SIG-M5 treated with dmso at 0.1 percent for 504 hours (cell line): ENCODE measurements around the gene DNAAF8.
"Not testable (repeated sequence)": the region's sequence is repeated elsewhere in the genome, so short reads cannot be mapped to it uniquely, and the experiment has no call there.

Experiments
- DNase-seq: peaks from one replicate; lab custom pipeline; 2025; ENCODE audit not compliant: unreplicated experiment; lab: John Stamatoyannopoulos, UW

Gene DNAAF8

DNA sequence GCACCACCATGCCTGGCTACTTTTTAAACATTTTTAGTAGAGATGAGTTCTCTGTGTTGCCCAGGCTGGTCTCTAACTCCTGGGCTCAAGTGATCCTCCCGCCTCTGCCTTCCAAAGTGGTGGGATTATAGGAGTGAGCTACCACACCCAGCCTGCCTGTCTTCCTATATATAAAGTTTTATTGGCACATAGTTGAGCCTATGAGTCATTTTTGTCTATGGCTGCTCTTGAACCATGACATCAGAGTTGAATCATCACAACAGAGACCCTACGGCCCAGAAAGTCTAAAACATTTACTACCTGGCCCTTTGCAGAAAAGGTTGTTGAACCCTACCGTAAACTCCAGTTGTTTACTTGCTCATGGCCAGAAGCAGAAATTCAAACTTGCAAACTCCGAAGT, 45.9 kb downstream of the DNAAF8 start:
- DNase-seq = no peak

DNA sequence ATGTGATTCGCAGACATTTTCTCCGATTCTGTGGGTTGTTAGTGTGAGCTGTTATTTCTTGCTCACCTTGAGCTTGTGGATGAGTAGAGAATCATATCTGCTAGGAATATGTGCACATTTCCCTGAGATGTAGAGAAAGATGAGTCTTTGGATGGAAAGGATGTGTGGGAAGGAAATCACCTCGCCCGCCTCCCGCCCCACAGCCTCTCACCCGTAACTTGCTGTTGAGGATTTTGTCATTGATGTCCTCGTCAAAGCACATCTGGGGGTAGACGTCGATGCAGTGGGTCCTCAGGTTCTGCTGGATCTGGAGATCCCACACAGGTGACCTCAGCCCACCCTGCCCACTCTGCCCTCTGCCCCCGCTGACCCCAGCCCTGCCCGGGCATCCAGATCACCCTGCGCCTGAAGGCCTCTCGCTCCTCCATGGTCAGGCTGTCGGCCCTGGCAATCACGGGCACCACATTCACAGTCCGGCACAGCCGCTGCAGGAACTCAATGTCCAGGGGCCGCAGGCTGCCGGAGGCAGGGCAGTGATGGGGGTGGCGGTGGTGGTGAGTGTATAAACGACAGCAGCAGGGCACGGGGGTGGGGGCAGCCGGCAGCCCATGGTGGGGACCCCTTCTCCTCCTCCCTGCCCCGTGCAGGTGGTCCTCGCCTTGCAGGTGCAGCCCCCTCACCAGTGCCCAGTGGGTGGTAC, 49.1 kb downstream of the DNAAF8 start:
- no peak for DNase-seq

DNA sequence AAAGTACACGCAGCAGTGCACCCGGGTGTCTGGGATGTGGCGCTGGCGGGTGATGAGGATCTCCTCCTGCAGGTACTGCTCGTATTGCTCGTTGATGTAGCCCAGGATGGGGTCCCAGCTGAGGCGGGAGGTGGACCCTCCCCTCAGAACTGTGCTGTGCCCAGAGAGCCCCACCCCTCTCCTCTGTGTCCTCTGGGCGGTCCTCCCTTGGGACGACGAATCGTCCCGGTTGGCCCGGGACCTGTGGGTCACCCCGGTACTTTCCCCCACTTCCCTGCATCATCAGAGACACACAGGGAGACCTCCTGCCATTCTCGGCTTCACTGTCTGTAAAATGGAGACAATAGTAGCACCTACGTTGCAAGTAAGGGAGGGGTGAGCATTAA, 49.6 kb downstream of the DNAAF8 start:
- DNase-seq = no peak

DNA sequence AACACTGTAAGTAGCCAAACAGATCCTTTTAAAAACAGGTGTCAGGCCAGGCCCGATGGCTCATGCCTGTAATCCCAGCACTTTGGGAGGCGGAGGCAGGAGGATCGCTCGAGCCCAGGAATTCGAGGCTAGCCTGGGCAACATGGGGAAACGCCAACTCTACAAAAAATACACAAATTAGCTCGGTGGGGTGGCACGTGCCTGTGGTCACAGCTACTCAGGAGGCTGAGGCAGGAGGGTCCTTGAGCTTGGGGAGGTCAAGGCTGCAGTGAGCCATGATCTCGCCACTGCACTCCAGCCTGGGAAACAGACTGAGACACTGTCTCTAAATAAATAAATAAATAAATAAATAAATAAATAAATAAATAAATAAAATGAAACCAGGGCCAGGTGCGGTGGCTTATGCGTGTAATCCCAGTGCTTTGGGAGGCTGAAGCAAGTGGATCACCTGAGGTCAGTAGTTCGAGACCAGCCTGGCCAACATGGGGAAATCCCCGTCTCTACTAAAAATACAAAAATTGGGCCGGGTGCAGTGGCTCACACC, 50.2 kb downstream of the DNAAF8 start:
- not testable (repeated sequence) for DNase-seq

DNA sequence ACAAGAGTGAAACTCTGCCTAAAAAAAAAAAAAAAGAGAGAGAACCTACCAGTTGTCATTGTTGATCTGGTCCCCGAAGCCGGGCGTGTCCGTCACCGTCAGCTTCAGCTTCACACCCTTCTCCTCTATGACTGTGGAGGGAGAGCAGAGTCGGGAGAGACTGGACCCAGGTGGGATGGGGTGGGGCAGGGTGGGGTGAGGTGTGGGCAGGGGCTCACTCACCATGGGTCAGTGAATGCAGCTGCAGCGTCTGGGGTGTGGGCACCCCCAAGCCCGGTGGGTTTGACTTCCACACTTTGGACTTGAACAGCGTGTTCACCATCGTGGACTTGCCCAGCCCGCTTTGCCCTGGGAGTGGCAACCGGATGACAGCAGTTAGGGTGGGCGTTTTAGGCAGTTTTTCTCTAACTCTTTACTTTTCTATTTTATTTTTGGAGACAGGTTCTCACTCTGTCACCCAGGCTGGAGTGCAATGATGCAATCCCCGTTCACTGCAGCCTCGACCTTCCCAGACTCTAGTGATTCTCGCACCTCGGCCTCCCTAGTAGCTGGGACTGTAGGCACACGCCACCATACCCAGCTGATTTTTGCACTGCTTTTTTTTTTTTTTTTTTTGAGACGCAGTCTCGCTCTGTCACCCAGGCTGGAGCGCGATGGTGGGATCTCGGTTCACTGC, 51.6 kb downstream of the DNAAF8 start:
- no peak for DNase-seq

DNA sequence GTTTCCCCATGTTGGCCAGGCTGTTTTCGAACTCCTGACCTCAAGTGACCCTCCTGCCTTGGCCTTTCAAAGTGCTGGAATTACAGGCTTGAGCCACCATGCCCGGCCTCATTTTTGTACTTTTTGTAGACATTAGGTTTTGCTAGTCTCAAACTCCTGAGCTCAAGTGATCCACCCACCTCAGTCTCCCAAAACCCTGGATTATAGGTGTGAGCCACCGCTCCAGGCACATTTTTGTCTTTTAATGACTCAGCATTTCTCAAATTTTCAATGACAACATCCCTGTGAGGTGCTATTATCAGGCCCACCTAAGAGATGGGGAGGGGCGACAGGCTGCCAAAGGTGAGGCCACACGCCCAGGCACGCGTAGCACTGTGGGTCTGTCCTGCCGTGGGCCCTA, 52.7 kb downstream of the DNAAF8 start:
- DNase-seq = no peak

DNA sequence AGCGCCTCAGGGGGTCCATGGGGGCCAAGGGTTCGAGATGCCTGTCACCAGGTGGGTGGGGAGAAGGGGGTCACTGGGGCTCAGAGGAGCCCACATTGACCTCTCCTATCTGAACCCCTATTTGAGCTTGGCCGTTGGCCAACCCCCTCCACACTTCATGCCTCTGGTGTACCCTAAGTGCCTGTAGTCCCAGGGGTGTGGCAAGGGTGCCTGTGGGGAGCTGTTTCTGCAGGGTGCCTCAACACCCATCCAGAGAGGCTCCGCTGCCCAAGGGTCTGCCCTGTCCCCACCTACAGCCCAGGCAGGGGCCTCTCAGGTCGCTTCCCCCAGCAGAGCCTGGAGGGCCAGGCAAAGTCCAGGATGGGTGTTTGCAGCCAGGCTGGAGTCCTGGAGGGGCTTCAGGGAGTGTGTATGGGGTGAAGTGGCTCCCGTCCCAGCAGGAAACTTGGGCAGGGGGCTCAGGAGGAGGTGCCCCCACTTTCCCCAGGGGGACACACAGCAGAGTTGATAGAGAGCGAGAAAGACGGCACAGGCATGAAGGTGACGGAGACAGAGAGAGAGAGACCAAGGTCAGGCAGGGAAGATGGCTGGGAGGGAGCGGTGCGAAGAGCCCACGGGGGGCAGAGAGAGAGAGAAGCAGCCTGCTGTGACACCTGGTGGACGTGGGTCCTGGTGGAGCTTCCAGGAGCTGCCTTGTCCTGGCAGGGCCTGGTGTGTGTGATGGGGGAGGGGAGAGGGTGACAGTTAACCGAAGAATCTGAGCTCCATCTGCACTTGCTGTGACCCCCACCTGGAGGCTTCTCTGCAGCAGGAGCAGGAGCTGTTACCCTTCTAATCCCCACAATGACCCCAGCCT, 53.5 kb downstream of the DNAAF8 start, which contains the start of gene SEPTIN12:
Gene SEPTIN12 (minus strand): TSS at position 719 of the 856 bp plus-strand sequence. CDS start 700 bp downstream, at position 19.
- DNase-seq = no peak

DNA sequence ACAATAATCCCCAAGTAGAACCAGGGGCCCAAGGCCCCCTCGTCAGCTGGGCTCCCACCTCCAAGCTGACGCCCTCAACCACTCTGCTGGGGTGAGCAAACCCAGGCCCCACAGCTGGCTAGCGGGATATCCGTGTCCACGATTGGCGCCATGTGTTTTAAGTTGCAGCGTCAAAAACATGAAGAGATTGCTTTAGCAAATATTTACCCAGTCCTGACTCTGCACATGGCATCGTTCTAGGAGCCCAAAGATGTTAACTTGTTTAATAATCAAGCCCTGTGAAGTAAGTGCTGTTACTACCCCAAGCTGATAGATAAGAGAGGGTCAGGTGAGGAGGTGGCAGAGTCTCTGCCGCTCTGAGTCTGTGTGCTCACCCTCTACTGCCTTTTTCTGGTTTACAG, 54.2 kb downstream of the DNAAF8 start:
- no peak for DNase-seq

DNA sequence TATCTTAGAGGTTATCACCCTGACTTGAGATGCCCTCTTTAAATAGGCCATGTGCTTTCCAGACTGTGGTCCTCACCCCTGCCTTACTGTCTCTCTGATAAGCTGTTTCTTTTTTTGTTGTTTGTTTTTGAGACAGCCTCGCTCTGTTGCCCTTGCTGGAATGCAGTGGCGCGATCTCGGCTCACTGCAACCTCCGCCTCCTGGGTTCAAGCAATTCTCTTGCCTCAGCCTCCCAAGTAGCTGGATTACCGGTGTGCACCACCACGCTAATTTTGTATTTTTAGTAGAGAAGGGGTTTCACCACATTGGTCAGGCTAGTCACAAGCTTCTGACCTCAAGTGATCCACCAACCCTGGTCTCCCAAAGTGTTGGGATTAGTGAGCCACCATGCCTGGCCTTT, 54.6 kb downstream of the DNAAF8 start:
- no peak for DNase-seq

DNA sequence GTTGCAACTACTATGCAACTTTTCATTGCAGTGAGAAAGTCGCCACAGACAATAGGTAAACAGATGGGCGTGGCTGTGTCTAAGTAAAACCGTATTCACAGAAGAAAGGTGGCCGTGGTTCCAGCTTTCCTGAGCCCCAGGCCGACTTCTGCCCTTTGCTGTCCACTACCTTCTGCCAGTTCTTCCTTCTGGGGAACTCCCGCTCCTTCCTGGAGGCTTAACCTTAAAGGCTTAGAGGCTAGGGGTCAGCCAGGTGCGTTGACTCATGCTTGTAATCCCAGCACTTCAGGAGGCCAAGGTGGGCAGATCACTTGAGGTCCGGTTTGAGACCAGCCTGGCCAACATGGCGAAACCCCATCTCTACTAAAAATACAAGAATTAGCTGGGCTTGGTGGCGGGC, 55.9 kb downstream of the DNAAF8 start:
- no peak for DNase-seq

DNA sequence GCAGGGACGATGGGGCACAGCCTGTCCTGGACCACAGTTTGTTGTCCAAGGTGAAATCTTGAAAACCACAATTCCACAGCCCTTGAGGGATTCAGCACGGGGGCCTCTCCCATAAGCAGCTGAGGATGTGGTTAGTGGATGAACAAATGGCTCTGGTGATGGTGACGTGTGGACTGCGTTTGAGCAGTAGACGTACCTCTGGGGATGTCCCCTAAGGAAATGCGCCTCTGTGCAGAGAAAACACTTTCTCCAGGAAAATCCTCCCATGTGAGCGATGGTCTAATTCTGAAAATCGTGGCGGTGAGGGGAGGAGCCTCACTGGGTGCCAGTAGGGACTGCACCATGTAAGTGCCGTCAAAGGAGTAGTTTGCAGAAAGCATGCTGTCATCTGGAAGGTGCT, 56.5 kb downstream of the DNAAF8 start:
- DNase-seq = no peak

DNA sequence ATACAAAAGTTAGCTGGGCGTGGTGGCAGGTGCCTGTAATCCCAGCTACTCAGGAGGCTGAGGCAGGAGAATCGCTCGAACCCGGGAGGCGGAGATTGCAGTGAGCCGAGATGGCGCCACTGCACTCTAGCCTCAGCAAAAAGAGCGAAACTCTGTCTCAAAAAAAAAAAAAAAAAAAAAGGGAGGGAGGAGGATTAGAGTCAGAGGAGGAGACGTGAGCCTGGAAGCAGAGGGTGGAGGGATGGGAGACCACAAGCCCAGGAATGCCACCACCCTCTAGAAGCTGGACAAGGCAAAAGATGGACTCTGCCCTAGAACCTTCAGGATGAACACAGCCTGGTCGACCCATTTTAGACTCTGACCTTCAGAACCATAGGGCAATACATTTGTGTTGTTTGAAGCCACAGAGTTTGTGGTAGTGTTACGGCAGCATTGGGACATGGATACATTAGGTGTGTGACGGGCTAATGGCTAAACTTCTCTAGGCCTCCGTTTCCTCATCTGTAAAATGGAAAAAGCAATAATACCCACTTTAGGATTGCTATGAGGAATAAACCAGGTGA, 58.7 kb downstream of the DNAAF8 start:
- DNase-seq = no peak

DNA sequence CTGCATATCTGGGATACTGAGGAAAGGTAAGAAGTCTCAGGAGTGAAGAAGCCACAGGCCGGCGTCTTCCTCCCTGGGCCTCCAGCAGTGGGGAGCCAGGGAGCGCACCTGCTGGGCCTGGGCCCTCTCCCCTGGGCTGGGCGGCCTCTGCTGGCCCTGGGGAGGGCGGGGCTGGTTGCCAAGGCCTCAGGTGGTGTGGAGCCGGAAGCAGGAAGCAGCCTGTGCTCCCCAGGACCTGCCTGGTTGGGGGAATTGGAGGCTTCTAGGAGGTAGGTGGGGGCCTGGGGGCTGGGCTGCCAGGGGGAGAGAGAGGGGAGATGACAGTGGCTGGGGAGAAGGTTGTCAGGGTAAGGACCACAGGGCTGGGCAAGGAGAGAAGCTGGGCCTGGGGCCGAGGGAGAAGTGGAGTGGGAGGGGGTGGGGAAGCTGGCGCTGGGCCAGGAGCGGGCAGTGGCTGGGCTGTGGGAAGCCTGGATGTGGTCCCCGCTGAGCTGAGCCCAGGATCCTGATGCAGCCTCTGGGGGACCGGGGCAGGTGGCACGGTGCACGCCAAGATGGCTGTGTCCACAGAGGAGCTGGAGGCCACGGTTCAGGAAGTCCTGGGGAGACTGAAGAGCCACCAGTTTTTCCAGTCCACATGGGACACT, 61.0 kb downstream of the DNAAF8 start, which contains the start of gene SMIM22:
Gene SMIM22 (plus strand): TSS at position 189 of the 647 bp plus-strand sequence. CDS start 366 bp downstream, at position 555.
- DNase-seq = no peak

DNA sequence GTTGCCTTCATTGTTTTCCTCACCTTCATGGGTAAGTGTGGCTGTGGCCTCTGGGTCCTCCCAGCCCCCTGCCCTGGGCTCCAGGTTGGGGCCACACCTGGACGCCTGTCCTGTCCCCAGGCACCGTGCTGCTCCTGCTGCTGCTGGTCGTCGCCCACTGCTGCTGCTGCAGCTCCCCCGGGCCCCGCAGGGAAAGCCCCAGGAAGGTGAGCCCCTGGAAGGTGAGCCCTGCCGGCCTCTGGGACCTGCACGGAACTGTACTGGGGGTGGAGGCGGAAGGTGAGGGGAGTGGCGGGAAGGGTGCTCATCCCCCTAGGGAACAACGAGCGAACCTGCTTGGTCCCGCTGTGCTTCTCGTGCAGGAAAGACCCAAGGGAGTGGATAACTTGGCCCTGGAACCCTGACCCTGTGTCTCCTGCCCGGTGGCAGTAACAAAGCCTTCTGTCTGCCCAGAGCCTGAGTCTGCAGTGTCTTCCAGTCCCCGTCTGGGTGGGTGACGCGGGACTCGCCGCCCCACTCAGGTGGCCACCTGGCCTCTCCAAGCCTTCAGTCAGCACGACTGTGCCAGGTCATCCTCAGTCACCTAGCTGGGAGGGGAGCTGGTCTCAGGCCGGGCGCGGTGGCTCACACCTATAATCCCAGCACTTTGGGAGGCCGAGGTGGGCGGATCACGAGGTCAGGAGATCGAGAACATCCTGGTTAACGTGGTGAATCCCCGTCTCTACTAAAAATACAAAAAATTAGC, 61.7 kb downstream of the DNAAF8 start:
- DNase-seq = no peak

DNA sequence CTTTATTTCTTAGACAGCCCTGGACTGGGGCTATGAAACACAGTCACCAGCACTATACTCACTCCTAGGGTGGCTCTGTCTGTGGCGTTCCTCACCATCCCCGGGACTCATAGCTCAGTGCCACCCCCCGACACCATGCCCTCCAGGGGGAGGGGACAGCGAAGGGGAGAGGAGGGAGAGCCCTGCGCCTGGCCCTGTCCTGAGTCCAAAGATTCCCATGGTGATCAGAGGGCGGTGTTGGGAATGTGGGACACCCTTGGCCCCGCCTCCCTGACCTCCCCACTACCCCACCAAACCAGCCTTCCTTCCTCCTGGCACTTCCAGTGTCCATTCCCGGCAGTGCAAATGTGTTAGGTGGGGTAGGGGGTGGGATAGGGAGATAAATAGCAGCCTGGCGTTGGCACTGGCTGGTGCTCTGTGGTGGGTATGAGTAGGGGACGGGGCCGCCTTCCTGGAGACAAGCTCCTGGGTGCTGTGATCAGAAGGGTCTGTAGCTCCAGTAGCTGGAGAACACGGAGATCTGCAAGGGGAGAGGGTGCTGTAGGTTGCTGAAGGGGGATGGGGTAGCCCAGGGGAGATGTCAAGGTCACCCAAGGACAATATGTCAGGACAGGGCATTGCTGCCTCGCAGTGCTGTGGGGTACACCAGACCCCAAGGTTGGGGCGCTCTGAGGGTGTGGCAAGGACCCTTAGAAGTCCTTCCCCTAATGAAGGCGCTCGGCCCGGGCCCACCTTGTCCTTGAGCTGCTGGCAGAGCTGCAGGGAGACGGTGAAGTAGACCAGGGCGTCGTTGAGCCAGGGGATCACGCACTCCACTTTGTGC, 62.9 kb downstream of the DNAAF8 start:
- no peak for DNase-seq

DNA sequence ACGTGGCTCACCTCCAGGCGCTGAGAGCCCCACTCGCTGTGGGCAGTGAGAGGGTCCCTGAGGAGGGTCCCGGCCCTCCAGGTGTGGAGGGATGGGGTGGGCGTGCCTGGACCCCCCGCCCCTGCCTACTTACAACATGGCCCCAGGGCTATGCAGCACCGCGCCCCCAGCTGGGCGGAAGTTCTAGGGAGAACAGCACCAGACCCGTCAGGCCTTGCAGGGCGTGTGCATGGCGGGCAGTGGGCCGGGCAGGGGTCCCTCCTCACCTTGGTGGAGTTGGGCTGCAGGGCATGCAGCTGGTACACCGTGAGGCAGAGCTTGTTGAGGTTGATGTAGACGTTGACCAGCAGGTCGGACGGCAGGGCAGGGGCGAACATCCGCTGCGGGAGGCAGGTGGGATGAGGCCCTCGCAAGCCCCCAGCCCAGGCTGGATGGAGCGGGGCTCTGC, 63.5 kb downstream of the DNAAF8 start:
- no peak for DNase-seq

DNA sequence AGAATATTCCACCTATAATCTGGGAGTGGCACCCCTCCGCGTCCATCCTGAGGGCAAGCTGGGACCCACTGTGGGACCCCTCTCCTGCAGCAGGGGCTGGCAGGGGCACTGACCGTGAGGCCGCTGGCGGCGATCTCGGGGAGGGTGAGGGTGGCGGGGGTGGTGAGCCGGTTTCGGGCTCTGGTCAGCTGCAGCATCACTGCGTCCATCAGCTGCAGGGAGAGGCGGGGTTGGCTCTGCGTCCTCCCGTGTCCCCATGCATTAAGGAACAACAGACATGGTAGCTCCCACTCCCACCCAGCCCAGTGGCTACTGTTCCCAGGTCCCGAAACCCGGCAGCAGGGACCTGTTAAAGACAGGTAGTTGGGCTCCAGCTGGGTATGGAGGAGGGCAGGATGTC, 64.1 kb downstream of the DNAAF8 start:
- no peak for DNase-seq
